K562 (cell line): ENCODE measurements around the gene MICOS13. TPM values are rescaled to one million over a fixed set of nuclear protein-coding genes. Genes with fewer than 3 reads are reported as not detected.

Source experiments
- ATAC-seq: fragments of 200-7000 bp; cut with Tn5 transposase; 3 replicates; pipeline ENCODE4 v1.9.1; 2020; ENCODE audit warnings: moderate library complexity
- BruUV-seq: library from RNA; stranded (reverse); fragments of 400-500 nt; replicated peaks from 2 replicates; lab custom pipeline; 2021; lab: Mats Ljungman, UMichigan
- CTCF ChIA-PET: fragments of 300-600 bp; formaldehyde crosslinking; extraction: SDS; loops from one replicate; lab custom pipeline; 2021; ENCODE audit warnings: low intra/inter-chr PET ratio; lab: Yijun Ruan, JAX
- POLR2A ChIA-PET: fragments of 300-600, 350-650 bp; sonication (Branson Sonifier 250); formaldehyde crosslinking; extraction: SDS; loops from one replicate; lab custom pipeline; 2021; ENCODE audit warnings: antibody characterized with exemption, inconsistent platforms; lab: Yijun Ruan, JAX
- DNase-seq, 4 experiments: peaks; one replicate each; pipeline versions ENCODE4 v3.0.0 to v3.0.0-alpha.2; 2011 to 2018; ENCODE audit warnings: low spot score in 3 of 4, mixed read lengths in 3 of 4; ENCODE audit errors: extremely low read depth in 1 of 4
- FAIRE-seq: peaks from 2 replicates; lab custom pipeline; 2011; peaks lifted over from hg19 to GRCh38; lab: Jason Lieb, UNC
- H2AFZ ChIP-seq: 2 replicates; pipeline ENCODE4 v1.6.0; 2011; ENCODE audit warnings: low read depth, low read length, control low read depth, inconsistent platforms
- H3K27ac ChIP-seq: fragments of 200-600 bp; 3 replicates; pipeline ENCODE4 v1.8.0; 2011; ENCODE audit warnings: low read depth, mild to moderate bottlenecking, control low read depth, inconsistent platforms, low read length, moderate library complexity, mixed read lengths; ENCODE audit errors: extremely low read depth
- H3K27me3 ChIP-seq, 2 experiments: fragments of 300-600 bp in 1 of 2; 2 replicates in 1 of 2; 3 replicates in 1 of 2; pipeline versions ENCODE4 v1.6.0 to v1.8.0; 2011; ENCODE audit warnings: inconsistent platforms in 2 of 2, low read length in 2 of 2, mild to moderate bottlenecking in 1 of 2, mixed read lengths in 1 of 2, moderate library complexity in 1 of 2; ENCODE audit not compliant: control insufficient read depth in 2 of 2, insufficient read depth in 2 of 2
- H3K36me3 ChIP-seq: fragments of 300-600 bp; 3 replicates; pipeline ENCODE4 v1.8.0; 2011; ENCODE audit warnings: mild to moderate bottlenecking, low read length, inconsistent platforms; ENCODE audit not compliant: control insufficient read depth, insufficient read depth
- H3K4me1 ChIP-seq, 2 experiments: fragments of 200-600 bp in 1 of 2; replicated peaks in 1 of 2; 2 replicates in 1 of 2; 3 replicates in 1 of 2; pipeline versions ENCODE4 v1.5.1 to v1.8.0; 2011; ENCODE audit warnings: inconsistent platforms in 2 of 2, low read length in 2 of 2, mild to moderate bottlenecking in 1 of 2, mixed read lengths in 1 of 2, moderate library complexity in 1 of 2; ENCODE audit not compliant: control insufficient read depth in 2 of 2, insufficient read depth in 2 of 2
- H3K4me2 ChIP-seq: 2 replicates; pipeline ENCODE4 v1.6.1; 2011; ENCODE audit warnings: low read length, control low read depth, inconsistent platforms, mixed read lengths; ENCODE audit not compliant: insufficient read depth
- H3K4me3 ChIP-seq: fragments of 200-600 bp; sonication (generic), shearing (Covaris generic); 2 replicates; pipeline ENCODE4 v1.5.1; 2016; ENCODE audit warnings: control low read depth, inconsistent platforms
- H3K79me2 ChIP-seq: fragments of 200-600 bp; 3 replicates; pipeline ENCODE4 v1.8.0; 2011; ENCODE audit warnings: low read length, inconsistent platforms; ENCODE audit not compliant: control insufficient read depth, insufficient read depth
- H3K9ac ChIP-seq, 2 experiments: 2 replicates each; pipeline versions ENCODE4 v1.6.0 to v1.6.1; 2011; ENCODE audit warnings: low read depth in 2 of 2, low read length in 2 of 2, control low read depth in 1 of 2, inconsistent platforms in 1 of 2, mild to moderate bottlenecking in 1 of 2, mixed read lengths in 1 of 2; ENCODE audit not compliant: insufficient read depth in 1 of 2
- H3K9me1 ChIP-seq: one replicate; pipeline ENCODE4 v1.6.0; 2011; ENCODE audit warnings: inconsistent platforms, mild to moderate bottlenecking, low read length, moderate library complexity; ENCODE audit not compliant: control insufficient read depth, insufficient read depth
- H3K9me3 ChIP-seq: replicated peaks from 2 replicates; pipeline ENCODE4 v1.5.1; 2011; ENCODE audit warnings: low read depth, low read length, inconsistent platforms; ENCODE audit not compliant: control insufficient read depth, insufficient read depth
- H4K20me1 ChIP-seq: replicated peaks from 2 replicates; pipeline ENCODE4 v1.6.1; 2011; ENCODE audit warnings: low read length, inconsistent platforms, mixed read lengths; ENCODE audit not compliant: control insufficient read depth, insufficient read depth
- PCBP1 ChIP-seq: fragments of 200-400 bp; formaldehyde crosslinking; IDR thresholded peaks from 2 replicates; pipeline ENCODE4 v1.6.1; 2018; ENCODE audit warnings: mild to moderate bottlenecking, low read depth, low read length; ENCODE audit not compliant: poor library complexity, severe bottlenecking
- POLR2A ChIP-seq: fragments of 450-650 bp; conservative IDR thresholded peaks from 2 replicates; pipeline ENCODE4 v1.6.1; 2016
- POLR2AphosphoS2 ChIP-seq: IDR thresholded peaks from 2 replicates; pipeline ENCODE4 v1.6.1; 2012; ENCODE audit warnings: low read length, improper control_type of control experiment
- POLR2G ChIP-seq: fragments of 200-400 bp; formaldehyde crosslinking; IDR thresholded peaks from 2 replicates; pipeline ENCODE4 v1.6.1; 2017; ENCODE audit warnings: low read depth, mild to moderate bottlenecking, antibody characterized with exemption, low read length, moderate library complexity
- RBFOX2 ChIP-seq: fragments of 200-400 bp; formaldehyde crosslinking; IDR thresholded peaks from 2 replicates; pipeline ENCODE4 v1.6.1; 2017; ENCODE audit warnings: low read depth, mild to moderate bottlenecking, low read length, moderate library complexity
- SMARCA4 ChIP-seq: fragments of 450-650 bp; IDR thresholded peaks from 2 replicates; pipeline ENCODE4 v1.6.1; 2016
- WGBS: fragments of 100-300 bp; shearing (Covaris generic); methylation state at CpG from one replicate; pipeline ENCODE4 v1.1.6; 2016; ENCODE audit warnings: low coverage, mixed read lengths; ENCODE audit not compliant: insufficient coverage; ENCODE audit errors: missing lambda C conversion rate; 5-methylcytosine and 5-hydroxymethylcytosine counted together
- in situ Hi-C: fragments of 300-500 bp; cut with MboI; formaldehyde crosslinking; loops from 4 replicates; pipeline ENCODE4 v1.15.0; 2018; ENCODE audit warnings: inconsistent platforms, mixed read lengths
- intact Hi-C: fragments of 100-400 bp; cut with micrococcal nuclease; formaldehyde crosslinking; loops from 2 replicates; pipeline ENCODE4 v1.14.2; 2022
- polyA plus RNA-seq, 8 experiments: library from polyadenylated mRNA; depleted of rRNA in 4 of 8; stranded (reverse) in 5 of 8; unstranded in 3 of 8; fragments of >200 nt; fragmentation: Nextera tagmentation in 2 of 8; fragmentation: Illumina TruSeq in 1 of 8; extraction: Ambion mirVana in 2 of 8; extraction: Trizol in 1 of 8; gene quantifications; 2 replicates each; pipeline versions ENCODE4 v1.2.1 to v1.2.3, GENCODE V29; 2011 to 2014; ENCODE audit warnings: inconsistent platforms in 1 of 8, missing spikeins in 1 of 8
- total RNA-seq, 7 experiments: library from RNA; depleted of rRNA in 6 of 7; stranded (reverse); fragments of >200 nt in 6 of 7; fragmentation: Illumina TruSeq in 2 of 7; extraction: Trizol in 2 of 7; gene quantifications; 2 replicates each; pipeline versions ENCODE4 v1.2.1 to v1.2.3, GENCODE V29; 2011 to 2021; ENCODE audit warnings: low replicate concordance in 1 of 7
- TF ChIP-seq, protein P1 (sequence below): fragments of 450-650 bp; IDR thresholded peaks from one replicate; pipeline ENCODE4 v1.6.1; 2018; ENCODE audit warnings: mild to moderate bottlenecking, moderate library complexity; ENCODE audit not compliant: partially characterized antibody

The MICOS13 gene
- total and polyA plus RNA-seq, 9 of the 15 experiments (the other 6 are each of a cell fraction or from before 2014, with no cell fraction given): 15.5 to 220 (median 49.4) TPM

DNA sequence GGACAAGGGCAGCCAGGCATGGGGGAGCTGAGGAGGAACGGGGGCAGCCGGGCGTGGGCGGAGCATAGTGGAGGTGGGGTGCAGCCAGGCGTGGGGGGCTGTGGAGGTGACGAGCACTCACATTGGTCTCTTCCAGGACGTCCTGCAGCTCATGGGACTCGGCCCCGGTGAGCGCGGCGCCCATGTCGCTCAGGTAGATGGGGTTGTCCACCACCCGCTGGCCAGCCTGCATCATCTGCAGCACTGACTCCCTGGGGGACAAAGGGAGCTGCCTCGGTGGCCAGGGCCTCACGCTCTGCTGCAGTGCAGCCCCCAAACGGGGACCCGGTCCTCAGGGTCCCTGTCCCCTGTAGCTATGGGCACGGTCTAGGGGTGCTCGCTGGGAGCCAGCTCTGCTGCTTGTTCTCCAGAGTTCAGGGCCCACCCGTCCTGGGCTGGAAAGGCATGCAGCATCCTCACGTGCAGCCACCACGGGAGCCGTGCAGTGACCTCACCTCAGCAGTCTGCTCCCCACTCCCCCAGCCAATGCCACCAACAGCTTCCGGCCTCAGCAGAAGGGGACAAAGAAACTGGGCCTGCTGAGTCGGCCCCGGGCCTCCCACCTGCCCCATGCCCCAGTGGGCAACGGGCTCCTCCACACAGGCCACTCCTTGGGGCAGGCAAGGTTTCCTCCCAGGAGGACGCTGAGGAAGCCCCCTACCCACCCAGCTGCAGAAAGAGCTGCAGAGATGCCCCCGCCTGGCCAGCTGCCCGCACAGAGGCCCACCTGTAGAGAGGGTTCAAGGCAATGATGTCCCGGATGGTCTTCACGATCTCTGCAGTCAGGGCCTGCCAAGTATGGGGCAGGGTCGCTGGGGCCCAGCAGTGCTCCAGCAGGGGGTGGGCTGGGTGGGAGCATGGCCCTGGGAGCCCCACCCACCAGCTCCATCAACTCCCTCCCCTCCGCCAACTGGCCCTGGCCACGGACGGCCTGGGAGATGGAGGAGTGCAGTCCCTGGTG is 27.6 kb upstream of the MICOS13 start:
- Histone ChIP-seq H3K9me3 (no peaks in the 10 kb centered on the region), H3K4me3 (no peak overlapping the region), H3K9me1 (peaks cover 5% of the 10 kb centered on the region), H3K27me3 (no peaks in the 10 kb centered on the region), H4K20me1 (0 out of 2 replicates have a peak, but pooled peaks cover 4% of the 10 kb centered on the region), H3K36me3 (peaks cover 93% of the 10 kb centered on the region; the same call in 2 of the 3 replicates), H3K4me1 (peaks cover 0 to 28% of the 10 kb centered on the region in 2 experiments; a peak in 2 of 5 replicates), H3K79me2 (peaks cover 15% of the 10 kb centered on the region), H2AFZ (no peak overlapping the region), H3K4me2 (no peak overlapping the region), H3K27ac (no peak overlapping the region), H3K9ac (peak overlapping the region in 1 of 2 experiments; percentile 7; a peak in 1 of 4 replicates)
- 94% methylated on average over 30 of the region's 37 CpGs for WGBS
- intact Hi-C loops (no loop called here), in situ Hi-C loops (no loop called here)
- DNase-seq: peak in 2 of 4 experiments; percentile 29 to 38
- no TSS peak for BruUV-seq
- POLR2A ChIA-PET: interaction anchor here (0.6 to 4.7 kb wide), 13 partner anchors 8 to 214 kb away, joined by 3 to 34 read pairs (median 5); partner anchors contain the start of genes CATSPERD, LONP1 and RPL36
- CTCF ChIA-PET: no interaction called here
- FAIRE-seq: no peak
- peak; percentile 9 for ATAC-seq
- peak; percentile 71 for TF ChIP-seq RBFOX2
- peak; percentile 65; the same call in 1 of the 2 replicates for TF ChIP-seq POLR2AphosphoS2
- TF ChIP-seq, protein P1, sequence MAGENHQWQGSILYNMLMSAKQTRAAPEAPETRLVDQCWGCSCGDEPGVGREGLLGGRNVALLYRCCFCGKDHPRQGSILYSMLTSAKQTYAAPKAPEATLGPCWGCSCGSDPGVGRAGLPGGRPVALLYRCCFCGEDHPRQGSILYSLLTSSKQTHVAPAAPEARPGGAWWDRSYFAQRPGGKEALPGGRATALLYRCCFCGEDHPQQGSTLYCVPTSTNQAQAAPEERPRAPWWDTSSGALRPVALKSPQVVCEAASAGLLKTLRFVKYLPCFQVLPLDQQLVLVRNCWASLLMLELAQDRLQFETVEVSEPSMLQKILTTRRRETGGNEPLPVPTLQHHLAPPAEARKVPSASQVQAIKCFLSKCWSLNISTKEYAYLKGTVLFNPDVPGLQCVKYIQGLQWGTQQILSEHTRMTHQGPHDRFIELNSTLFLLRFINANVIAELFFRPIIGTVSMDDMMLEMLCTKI: no peak
- TF ChIP-seq POLR2G: peak; percentile 68
- TF ChIP-seq SMARCA4: no peak
- TF ChIP-seq POLR2A: 0 out of 2 replicates have a peak, but pooled peaks have one; percentile 19
- TF ChIP-seq PCBP1: peak; percentile 40
